Measurements from ENCODE around the gene FGF23.

DNA sequence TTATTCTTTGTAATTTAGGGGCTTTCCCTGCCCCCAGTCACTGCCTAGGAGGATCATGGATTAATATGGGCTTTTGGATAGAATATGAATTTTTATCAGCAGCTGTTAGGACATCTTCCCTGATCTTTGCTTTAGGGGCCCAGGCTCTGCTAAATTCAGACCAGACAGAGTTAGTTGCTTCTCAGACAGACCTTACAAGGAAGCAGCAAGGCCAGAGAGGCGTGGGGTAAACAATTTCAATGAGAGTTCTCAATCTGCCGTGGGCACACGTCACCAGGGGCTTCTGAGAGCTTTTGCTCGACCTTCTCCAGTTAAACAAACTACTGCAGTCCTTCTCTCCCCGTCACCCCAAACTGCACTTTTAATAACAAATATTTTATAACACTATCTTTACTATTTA, 38.4 kb upstream of the FGF23 start:
- TF ChIP-seq, protein P1, sequence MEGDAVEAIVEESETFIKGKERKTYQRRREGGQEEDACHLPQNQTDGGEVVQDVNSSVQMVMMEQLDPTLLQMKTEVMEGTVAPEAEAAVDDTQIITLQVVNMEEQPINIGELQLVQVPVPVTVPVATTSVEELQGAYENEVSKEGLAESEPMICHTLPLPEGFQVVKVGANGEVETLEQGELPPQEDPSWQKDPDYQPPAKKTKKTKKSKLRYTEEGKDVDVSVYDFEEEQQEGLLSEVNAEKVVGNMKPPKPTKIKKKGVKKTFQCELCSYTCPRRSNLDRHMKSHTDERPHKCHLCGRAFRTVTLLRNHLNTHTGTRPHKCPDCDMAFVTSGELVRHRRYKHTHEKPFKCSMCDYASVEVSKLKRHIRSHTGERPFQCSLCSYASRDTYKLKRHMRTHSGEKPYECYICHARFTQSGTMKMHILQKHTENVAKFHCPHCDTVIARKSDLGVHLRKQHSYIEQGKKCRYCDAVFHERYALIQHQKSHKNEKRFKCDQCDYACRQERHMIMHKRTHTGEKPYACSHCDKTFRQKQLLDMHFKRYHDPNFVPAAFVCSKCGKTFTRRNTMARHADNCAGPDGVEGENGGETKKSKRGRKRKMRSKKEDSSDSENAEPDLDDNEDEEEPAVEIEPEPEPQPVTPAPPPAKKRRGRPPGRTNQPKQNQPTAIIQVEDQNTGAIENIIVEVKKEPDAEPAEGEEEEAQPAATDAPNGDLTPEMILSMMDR (IDR thresholded peaks at IDR 0.05; ENCODE audit: low read depth, low read length), result no peak
- TF ChIP-seq EZH2phosphoT487 (IDR thresholded peaks at IDR 0.05; ENCODE audit: low read depth), result no peak
